Measurements from ENCODE around the gene SSR4.

GRCh38 chrX:153801669-153802068 is 7.2 kb downstream of the SSR4 start:
- TF ChIP-seq CTCF (IDR thresholded peaks at IDR 0.05) (no peak), EZH2 (IDR thresholded peaks at IDR 0.05; ENCODE audit: borderline replicate concordance, insufficient read depth, low read depth, low read length, poor library complexity, severe bottlenecking) (no peak)

Measured in B cell (primary cell).